Activated CD4-positive, alpha-beta T cell treated with anti-CD3 and anti-CD28 coated beads, Interleukin-10, Interleukin-2, amounts not matched to agents 100 ng/mL and 50 ng/mL, durations not matched to agents 16 hours and 8 hours (primary cell): ENCODE results near the gene WNT7B.

Source experiments
- DNase-seq: peaks from one replicate; pipeline ENCODE4 v3.0.0-alpha.2; 2020

Gene WNT7B

DNA sequence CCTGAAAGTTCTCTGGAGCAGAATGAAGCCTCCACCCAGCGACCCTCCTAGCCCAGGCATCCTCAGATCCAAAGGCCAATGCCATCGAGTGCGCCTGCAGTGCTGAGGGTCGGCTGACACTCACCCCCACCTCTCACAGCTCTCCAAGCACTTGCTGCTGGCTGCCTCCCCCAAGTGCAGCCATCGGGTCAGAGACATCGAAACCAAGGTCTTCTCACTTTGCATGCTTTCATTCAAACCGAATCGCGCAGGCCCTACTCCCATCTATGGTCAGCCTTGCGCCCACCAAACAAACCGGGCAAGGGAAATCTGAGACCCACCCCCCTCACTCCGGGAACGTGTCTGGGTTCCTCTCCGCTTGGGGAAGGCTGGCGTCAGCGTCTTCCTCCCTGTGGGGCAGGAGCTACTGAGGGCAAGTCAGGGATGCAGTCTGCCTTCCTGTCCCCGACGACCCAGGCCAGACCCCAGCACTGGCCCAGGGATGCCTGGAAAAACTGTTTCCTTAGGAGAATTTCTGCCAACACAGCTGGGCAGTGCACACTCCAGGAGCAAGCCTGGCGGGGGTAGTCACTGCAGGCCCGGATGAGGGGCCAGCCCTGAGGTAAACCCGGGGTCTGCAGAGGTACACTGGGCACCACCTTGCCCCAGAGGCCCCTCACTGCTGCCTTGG, 7.0 kb downstream of the WNT7B start:
- no peak for DNase-seq

DNA sequence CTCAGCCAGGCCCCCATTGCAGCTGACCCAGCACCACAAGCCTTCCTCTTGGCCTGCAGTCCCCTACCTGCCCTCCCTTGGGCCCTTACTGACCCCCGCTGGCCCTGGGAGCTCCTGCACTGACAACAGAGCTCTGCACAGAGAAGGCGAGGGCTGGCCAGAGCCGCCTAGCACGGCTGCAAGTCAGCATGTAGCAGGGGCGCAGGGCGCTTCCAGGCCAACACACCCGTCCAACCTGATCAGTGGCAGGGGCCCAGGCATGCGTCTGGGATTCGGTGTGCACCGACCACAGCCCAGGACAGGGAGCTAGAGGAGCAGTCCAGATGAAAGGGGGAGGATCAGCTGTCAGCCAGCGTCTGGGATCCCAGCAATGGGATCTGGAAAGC, 7.6 kb downstream of the WNT7B start:
- DNase-seq = no peak

DNA sequence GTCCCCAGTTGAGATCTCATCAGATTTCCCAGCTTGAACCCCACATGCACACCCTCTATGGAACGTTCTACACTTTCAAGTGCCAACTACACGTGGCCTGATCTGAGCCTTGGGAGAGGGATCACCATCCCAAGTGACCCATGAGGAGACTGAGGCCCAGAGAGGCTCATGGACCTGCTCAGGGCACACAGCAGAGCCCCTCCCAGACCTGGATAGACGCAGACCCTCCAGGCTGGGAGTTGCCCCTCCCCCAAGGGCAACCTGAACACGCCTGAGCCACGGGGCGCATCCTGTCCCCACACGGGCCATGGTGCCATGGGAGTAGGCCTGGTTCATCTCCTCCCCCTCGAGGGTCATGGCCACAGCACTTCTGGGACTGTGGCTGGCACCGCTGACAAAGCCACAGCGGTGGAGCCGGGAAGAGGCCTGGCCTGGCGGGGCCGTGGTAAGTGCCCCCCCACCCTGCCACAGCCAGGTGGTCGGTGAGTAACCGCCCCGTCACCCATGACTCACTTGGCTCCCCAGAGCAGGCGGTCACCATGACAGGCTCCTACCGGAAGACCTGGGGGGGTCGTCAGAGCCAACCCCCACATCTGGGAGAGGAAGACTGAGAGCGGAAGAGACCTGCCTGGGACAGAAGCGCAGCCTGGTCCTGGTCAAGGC, 8.1 kb downstream of the WNT7B start:
- no peak for DNase-seq

DNA sequence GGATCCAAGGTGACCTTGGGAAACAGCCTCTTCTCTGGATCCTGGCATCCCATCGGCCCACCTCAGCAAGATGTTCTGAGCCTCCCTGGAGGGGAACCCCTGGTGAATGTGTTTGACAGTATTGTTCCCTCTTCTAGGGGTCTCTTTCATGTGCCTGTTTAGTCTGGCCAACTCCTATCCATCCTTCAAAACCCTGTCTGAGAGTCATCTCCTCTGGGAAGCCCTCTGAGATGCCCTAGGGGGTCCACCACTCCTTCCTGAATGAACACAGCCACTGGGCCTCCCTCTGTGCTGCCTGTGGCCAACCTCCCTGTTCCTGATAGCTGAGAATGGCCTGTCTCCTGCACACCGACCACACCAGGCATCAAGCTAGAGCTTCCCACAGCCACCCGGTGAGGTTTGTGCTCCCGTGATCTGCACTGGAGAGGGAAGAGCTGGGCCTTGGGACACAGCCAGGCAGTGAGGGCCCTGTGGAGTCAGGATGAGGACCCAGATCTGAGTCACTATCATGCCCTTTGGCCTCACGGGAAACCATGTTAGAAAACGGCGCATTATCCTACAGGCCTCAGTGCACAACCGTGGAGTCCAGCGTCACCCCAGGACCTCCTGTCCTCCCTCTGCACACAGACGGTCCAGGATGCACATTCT, 8.8 kb downstream of the WNT7B start:
- no peak for DNase-seq

DNA sequence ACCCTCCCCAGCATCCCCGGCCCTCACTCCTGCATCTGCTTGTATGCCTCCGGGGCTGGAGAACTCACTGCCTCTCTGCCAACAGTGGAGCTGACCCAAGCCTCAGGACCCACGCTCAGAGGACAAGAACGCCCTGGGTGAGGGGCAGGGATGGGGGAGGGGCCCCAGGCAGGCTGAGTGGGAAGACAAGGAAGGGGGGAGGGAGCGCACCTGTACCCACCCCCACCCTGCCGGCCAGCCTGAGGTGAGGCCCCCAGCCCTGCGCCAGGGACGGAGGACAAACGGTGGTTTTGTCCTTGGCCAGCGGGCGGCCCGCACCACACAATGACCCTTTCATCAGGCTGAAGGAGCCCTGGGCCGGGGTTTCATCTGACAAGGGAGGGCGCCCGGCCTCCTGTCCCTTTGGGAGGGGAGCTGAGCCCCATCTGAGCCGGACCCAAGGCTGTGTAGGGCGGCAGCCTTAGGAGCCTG, 10.0 kb downstream of the WNT7B start:
- DNase-seq = no peak

DNA sequence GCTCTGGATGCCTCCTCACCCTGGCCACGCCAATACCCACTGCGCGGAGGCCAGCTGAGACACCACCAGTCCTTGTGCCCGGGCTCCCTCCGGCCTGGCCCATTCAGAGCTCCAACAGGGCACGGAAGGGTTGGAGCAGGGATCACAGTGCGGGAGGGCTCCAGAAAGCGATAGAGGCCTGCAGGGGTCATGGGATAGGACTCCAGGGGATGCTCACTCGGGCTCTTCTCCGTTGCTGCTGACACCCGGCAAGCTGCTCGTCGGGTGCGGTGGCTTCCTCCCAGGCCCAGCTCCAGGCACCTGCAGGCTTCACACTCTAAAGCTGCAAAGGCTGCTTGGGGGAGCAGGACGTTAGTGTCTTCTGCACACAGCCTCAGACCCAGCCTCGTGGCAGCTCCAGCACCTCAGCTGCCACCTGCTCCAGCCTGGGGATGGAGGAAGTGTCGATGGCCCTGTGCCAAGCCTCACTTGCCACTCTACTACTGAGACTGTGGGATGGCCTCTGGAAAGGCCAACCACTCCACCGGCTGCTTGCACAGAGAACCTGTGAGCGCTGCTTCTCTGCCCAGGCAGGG, 10.6 kb downstream of the WNT7B start:
- DNase-seq = no peak

DNA sequence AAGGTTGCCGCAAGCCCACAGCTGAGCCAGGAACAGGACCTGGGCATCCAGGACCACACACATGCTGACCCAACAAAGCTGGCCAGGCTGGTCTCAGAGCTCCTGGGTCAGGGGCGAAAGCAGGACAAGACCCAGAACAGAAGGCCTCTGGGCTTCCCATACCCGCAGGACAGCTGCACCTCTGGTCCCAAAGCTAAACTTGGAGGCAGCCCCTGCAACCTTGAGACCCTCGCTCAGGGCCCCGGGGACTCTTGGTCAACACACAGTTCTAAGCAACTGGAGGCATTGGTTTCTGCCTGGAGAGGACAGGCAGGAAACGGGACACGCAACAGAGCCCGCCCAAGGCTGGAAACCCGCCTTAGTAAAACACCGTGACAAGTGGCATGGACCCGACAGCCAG, 11.4 kb downstream of the WNT7B start:
- no peak for DNase-seq

DNA sequence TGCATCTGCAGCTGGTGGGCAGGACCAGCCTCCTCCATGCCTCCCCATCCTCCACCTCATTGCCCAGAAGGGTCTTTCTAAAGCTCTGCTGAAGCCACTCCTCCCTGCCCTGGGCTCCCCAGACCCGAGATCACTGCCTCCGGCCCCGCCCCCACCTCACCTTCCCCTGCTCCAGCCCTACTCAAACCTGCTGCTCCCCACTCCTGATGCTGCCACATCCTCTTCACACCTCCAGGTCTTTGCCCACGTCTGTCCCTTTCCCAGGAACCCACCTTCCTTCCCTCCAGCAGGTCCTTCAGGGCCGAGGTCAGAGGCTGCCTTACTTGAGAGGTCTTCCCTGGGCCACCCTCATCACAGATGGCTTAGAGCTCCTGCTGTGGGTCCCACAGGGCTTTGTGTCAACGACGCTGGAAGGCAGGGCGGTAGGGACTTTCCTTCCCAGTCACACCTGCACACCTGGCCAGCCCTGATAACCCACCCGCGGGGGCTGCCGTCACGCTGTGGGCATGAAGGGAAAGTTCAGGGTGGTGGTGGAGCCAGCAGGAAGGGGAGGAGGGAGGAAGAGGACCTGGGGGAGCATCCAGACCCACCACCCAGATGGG, 11.9 kb downstream of the WNT7B start:
- no peak for DNase-seq

DNA sequence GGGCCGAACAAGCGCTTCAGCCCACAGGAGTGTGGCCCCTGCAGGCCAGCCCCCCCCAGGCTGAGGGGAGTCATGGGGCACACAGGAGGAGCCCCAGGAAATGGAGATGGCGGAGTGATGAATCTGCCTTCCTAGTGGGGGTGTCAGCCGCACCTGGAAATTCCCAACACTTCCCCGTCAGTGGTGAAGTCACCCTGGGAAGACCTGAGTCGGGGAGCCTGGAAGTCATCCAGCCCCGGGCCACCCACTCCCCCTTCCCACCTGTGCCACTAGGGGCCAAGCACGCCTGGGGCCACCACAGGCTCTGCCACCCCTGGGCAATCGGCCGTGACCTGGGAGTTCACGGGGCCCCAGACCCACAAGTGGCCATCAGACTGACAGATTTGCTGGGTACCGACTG, 12.6 kb downstream of the WNT7B start:
- no peak for DNase-seq

DNA sequence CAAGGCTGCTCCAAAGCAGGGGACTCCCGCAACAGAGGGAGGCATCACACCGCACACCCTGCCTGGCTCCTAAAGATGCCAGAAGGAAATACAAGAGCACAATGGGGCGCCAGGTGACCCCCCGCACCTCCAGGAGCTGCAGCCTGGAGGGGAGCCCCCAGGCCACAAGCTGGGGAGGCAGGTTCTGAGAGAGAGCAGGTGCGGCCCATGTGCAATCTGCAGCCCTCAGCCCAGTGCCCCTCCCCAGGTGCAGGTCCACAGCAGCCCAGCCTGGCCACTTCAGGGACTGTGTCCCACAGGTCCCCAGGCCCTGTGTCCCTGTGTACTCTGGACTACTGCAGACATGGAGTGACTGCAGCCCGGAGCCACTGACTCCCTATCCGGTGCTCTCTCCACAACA, 13.1 kb downstream of the WNT7B start:
- no peak for DNase-seq

DNA sequence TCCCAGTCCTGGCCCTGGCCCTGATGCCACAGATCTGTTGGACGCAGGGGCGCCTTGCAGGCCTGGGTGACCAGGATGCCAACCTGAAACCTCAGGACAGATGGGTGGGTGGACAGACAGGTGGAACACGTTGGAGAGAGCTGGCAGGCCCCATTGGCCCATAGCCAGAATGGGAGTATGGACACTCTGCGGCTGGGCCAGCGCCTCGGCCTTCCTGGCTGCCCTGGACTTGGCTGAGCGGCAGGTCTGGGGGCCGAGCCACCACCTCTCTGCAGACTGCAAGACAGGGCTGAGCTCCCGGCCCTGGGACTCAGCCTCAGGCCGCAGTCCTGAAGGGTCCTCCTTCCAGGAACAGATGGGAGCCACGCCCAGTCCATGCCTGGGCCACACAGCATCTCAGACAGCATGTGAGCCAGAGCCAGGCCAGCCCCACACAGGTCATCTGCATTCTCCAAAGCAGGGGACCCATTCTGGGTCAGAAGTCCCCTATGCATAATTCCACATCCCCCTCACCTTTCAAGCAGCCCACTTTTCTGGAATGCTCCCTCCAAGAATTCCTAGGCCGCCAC, 14.1 kb downstream of the WNT7B start:
- no peak for DNase-seq

DNA sequence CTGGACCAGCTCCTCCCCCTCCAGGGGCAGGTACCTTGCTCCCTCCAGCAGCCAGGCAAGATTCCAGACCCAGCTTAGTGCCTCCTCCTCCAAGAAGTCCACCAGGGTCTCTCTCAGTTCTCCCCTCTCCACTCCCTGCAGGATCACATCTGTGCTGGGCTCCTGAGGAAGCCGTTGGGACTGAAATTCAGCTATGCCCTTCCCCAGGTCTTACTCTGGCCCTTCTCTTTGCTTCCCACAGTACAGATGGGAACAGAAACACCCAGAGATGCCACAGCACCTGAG, 14.6 kb downstream of the WNT7B start:
- DNase-seq = no peak

DNA sequence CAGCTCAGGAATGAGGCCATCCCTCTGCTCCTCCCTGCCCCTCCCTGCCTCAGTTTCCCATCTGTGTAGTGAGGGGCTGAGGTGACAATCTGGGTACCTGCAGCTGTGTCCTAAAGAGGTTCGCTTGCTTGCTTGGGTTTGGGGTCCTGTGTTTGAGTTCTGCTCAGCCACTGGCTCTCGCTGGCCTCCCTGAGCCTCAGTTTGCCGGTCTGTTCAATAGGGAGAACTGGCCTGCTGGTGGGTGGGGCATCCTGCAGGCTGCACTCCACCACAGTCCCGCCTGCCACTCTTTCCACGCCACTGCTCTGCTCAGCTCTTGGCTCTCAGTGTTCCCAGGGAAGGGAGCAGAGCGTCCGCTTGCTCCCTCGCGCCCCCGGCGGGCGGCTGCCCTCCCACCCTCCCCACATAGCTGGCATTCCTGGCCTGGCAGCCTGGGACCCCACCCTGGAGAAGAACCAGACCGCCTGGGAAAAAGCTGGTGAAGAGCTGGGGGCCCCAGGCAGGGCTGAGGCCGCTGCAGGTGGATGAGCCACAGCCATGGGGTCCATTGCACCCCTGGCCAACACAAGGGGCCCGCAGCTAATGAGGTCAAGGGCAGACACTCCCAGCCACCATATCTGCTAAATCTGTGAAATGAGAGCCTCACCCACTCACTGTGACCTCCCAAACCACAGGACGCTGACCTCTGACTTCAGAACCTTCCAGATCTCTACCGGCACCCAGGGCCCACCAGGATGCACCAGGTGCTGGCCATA, 15.1 kb downstream of the WNT7B start:
- DNase-seq = no peak

DNA sequence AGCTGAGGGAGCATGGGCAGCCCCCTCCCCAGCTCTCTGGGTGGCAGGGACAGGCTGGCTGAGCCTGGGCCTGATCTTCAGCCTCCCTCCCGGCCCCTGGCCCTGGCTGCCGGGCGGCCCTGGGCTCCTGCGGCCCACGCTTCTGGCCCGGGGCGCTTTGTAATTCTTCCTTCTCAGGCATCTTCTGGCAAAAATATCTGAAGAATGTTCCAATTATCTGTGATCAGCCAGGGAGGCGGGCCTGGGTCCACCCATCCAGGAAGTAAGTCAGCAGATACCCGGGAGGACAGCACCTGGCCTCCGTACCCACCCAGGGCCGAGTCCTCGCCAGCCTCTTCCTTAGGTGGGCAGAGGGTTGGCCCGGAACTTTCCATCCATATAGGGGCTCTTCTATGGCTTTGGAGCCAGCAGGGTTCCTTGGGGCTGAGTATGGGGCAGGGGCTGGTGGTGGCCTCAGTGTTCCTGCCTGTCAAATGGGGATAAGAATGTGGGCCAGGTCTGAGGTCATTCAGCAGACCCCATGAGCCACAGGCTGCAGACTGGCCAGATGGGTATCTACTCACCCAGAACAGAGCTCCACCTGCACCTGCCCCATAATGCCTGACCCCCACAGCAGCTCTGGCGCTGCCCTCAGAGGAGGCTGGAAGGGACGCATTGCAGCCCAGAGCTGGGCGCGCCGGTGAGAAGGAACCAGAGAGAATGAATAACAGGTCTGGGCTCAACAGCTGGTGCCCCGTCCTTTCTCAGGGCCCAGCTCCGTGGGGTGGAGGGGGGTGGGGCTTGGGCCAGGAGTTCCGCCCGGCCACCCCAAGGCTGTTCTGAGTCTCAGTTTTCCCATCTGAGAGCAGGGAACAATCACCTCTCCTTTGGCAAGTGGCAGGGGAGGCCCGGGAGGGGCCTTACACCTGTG, 16.2 kb downstream of the WNT7B start:
- no peak for DNase-seq

DNA sequence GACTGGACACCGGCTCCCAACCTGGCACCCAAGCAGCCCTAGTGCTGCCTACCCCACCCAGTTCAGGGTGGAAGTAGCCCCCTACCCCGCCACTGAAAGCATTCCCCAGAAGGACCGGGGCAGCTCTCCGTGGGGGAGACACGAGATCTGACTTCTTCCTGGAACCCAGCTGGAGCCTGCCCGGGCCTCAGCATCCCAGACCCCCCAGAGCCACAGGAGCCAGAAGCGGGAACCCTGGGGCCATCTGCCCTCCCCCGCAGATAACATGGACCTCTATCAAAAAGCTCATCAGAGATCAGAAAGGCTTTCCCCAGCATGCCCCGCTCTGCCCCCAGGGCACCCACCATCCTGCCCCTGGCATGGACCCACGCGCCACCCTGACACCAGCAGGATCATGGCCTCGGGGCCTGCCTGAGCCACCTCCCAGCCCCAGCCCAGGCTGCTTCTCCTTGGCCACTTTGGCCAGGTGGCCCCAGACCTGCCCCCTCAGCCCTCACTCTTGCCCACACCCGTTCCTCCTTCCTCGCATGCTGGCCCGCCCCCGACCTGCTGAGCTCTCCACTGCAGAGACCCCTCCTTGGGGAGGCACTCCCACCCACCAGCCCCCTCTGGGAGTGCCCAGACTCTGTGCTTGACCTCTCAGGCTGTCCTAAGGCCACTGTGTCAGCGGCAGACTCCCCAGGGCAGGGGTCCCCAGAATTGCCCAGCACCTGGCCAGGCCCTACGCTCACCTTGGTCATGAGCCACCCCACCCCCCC, 17.1 kb downstream of the WNT7B start:
- DNase-seq = no peak

DNA sequence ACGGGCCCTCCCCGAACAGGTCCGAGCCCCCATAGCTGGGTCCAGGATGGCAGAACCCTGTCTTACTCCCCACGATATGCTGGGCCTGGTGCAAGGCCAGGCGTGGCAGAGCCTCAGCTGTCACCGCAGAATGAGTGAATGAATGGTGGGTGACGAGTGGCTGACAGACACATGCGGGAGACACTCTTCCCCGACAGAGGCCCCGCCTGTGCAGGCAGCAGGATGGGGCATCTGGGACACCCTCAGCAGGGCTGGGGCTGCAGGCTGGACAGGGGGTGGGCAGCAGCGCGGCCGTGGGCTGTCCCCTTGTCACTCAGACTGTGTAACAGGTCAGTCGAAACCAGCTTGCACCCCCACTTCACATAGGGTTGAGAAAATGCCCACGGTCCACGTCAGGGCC, 18.0 kb downstream of the WNT7B start:
- no peak for DNase-seq

DNA sequence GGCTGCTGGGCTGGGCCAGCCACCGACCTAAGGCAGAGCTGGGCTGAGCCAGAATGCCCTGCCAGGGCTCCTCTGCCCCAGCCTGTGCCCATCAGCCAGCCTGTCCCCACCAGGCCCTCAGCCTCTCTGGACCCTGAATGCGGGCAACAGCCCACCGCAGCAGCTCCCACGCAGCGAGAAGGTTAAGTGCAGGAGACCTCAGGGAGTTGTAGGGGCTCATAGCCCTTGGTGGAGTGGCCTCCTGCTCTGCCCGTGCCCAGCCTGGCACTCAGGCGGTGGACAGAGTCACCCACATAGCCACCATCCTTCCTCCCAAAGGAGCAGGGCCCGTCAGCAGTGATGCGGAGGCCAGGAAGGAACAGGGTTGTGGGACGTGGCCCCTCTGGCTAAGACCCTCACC, 19.1 kb downstream of the WNT7B start:
- no peak for DNase-seq

DNA sequence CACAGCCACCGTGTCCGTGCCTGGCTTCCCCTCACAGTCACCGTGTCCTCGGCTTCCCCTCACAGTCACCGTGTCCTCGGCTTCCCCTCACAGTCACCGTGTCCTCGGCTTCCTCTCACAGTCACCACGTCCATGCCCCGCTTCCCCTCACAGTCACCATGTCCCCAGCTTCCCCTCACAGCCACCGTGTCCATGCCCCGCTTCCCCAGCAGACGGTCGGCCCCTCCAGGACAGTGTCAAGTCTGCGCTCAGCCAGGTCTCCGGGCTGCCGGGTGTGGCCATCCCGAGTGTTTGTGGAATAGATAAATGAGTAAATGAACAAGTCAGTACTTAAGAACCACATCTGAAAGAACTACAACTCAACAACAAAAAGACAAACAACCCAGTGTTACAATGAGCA, 23.8 kb downstream of the WNT7B start:
- DNase-seq = no peak

DNA sequence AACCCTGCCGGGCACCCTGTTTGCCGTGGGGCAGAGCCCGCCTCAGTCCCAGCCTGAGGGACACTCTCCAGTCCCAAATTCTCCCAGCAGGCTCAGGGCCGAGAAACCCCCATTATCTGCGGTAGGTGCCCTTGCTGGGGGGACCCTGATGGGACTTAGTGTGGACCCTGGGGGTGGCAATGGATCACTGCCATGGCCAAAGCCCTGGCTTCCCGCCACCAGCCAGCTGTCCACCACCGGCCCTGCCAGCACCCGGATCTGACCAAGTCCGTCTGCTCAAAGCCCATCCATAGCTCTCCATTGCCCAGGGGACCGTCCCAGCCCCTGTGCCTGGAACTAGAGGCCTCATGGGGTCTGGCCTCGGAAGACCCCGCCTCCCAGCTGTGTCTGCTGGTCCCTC, 24.4 kb downstream of the WNT7B start:
- DNase-seq = no peak

DNA sequence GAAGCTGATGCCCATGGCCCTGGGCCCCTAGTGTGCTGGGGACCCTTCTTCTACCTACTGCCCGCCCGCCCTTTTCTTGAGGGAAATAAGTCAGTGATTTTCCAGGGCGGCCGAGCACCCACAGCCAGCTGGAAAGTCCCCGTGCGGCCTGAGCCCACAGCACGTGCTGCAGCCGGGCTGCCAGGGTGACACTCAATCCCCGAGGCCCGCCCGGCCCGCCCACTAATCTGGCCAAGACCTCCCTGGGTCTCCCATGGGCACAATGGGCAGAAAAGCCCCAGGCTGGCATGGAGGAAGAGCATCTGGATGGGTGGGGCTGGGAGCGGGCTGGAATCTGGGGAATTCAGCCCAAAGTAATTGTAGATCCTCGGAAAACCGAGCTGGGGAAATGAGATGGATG, 24.8 kb downstream of the WNT7B start:
- DNase-seq = no peak

DNA sequence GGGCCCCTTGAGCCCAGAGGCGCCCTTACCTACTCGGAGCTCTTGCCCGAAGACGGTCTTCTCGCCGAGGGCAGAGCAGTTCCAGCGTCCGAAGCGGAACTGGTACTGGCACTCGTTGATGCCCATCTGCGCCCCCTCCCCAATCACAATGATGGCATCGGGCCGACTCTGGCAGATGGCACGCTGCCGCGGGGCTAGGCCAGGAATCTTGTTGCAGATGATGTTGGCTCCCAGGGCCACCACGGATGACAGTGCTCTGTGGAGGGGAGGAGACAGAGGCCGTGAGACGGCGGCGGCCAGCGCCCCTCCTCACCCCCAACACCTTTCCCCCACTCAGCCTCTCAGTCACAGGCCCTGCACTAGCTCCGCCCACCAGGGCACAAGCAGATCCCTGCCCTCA, 27.1 kb downstream of the WNT7B start:
- DNase-seq = no peak
